HG03039 (cell line): Measurements from ENCODE around the gene EIF2B2.

Source experiments
- ATAC-seq: cut with Tn5 transposase; IDR thresholded peaks from one replicate; pipeline ENCODE4 v1.9.1; 2021; ENCODE audit warnings: mild to moderate bottlenecking, moderate library complexity; ENCODE audit not compliant: unreplicated experiment

EIF2B2 gene

DNA sequence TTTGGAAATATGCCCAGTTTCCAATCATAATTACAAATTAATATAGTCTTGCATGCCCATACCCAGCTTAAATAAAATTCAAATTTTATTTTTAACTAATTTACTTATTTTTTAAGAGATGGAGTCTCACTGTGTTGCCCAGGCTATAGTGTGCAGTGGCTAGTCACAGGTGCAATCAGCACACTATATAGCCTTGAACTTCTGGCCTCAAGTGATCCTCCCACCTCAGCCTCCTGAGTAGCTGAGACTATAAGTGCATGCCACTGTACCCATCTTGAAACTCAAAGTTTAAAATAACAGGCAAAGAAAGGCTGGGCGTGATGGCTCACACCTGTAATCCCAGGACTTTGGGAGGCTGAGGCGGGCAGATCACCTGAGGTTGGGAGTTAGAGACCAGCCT lies 38.2 kb downstream of the EIF2B2 start:
- ATAC-seq: no peak

DNA sequence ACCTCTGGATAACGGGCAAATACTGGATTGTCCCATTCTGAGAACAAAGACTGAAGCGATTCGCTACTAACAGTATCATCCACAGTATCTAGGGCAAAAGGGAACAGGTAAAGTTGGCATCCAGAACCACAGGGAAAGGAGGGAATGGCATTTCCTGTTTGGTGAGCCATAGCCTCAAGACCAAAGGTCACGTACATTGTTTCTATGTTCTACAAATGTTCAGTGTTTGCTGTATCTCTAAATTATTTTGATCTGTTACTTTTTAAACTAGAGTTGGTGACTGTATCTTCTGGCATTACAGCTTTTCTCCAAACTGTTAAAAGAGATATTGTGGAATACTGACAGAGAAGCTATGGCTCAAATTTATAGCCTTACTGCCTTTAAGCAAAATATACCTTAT lies 38.9 kb downstream of the EIF2B2 start:
- ATAC-seq: no peak

DNA sequence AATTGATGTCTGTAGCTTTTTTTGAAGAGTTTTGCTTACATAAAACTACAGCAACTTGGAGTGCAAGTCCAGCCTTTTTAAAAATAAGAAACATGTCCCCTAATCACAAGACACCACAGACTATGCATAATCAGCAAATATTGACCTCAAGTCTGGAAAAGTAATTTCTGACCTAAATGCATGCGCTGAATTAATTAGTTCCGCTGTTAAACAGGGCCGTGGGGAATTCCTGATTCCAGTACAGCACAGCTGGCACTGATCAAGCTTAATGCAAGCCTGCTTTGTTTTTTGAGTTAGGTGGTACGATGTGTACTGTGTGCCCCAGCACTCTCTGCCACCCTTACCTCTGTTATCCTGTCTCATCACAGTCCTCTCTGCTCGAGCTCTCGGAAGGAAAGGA lies 39.3 kb downstream of the EIF2B2 start:
- no peak for ATAC-seq

DNA sequence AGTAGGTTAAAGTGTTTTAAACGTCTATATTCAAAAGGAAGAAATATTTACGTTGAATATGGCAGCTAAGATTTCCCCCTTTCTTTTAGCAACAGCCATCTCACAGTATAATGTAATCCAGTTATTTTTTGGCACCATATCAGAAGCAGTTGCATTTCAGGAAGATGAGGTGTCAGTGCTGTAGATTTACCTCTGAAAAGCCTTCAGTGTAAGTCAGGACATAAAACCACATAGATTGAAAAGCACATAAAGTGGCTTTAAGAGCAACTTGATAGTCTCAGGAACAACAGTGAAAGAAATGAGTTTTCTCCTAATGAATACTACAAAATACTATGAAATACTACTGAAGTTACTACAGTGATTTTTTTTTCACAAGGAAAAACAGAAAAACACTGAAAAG lies 41.6 kb downstream of the EIF2B2 start:
- no peak for ATAC-seq

DNA sequence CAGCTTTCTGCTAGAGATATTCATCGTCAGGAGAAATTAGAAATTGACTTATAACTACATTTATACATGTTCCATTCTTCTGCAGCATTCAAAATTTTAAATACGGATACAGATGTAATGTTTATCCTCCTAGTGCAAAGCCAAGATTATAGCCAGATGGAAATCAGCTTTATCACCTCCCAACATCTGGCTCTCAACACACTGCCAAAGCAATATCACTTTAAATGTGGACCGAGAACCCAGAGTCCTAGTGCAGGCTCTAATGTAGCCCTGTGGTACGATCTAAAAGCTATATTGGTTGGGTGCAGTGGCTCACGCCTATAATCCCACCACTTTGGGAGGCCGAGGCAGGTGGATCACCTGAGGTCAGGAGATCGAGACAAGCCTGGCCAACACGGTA lies 42.0 kb downstream of the EIF2B2 start:
- ATAC-seq: no peak

DNA sequence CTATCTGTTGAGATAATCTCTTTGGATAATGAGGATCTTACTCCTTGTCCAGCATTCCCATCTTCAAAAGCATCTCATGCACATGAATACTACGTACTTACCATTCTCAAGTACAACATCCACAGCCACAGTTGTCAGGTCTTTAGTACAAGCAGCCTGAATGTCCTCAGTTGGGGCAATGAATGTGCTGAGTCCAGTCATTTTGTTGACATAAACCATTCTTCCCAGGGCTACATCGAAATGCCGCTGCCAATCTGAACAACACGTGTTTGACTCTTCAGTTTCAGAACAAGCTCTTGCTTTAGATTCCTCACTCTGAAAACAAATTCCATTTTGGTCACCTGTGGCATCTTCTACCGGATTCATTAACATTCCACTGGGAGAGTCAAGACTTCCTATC lies 43.6 kb downstream of the EIF2B2 start:
- ATAC-seq: no peak

DNA sequence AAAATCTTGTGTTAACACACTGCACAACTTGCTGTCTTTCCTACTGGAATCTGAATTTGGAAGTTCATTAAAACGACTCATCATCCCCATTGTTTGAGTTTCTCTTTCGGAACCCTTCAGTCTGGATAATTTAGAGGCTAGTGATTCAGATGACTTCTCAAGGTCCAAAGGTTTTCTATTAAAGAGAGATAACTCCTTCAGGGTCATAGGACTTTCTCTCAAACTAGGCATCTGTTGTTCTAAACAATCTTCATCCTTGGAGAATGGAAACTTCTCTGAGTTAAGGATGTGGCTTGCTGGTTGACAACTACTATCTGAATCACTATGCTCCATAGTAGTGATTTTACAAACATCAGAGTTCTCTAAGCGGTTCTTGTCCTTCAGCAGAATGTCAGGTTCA lies 44.2 kb downstream of the EIF2B2 start:
- no peak for ATAC-seq

DNA sequence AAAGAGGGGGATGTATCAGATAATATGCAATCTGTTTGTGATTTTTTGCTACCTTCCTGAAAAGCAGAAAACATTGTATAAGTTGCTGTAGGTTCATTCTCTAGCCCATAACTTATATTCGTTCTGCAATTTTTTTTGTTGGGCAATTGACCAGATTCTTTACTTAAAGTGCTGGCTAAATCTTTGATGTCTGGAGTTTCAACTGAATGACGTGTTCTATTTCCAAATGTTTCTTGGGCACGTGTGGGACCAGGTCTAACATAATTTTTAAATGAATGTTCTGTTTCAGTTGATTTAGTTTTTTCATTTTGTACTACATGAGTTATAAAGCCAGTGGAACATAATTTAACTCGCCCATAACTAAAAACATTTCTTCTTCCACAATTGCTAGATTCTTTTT lies 44.8 kb downstream of the EIF2B2 start:
- ATAC-seq: no peak

DNA sequence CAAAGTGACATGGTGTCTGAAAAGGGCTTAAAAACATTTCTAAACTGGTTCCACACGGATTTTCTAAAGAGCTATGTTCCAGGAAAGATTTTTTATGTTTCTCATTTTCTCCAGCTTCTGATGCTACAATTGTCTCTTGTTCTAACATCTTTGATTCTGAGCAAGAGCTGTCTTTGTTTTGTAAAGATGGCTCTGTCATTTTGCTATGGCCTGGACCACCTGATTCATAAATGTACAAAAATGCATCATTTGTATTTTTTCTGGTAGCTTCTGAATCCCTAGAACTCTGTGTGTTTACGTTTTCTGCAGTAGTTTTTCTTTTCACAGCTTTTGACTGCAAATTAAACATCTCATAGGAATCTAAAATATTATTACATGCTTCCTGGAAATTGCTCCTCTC lies 45.4 kb downstream of the EIF2B2 start:
- ATAC-seq: no peak

DNA sequence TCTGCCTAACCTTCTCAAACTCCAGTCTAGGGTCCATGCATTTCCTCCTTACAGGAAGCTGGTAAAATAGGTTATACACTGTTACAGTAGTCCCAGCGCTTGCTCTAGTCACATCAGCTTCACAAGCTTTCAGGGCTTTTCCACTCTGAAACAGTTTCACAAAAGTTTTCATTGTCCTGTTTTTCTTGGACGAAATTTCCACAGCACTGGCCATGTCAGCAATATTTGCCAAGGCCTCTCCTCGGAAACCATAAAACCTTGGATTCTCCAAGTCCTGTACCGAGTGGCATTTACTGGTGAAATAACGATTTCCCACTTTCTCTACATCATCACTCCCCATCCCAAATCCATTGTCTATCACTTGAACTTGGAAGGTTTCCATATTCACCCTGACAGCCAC lies 46.4 kb downstream of the EIF2B2 start:
- ATAC-seq: no peak

DNA sequence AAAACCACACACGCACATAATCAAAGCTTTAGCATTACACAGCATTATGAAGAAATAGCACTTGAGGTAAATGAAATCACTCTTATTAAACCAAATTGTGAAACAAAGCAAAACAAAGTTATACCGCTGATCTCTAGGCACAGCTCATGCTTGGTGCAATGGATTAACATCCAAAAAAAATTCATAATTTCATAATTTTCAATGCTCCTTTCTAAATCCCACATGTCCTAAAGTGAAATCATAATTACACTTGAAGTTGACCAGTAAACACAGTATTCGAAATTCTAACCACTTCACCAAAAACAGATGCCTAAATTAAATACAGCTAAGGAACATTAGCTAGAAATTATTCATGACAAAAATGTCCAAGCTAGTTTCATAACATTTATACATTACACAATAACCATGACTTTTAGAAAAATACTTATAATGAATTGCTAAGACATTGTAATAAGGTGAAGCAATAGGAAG lies 47.0 kb downstream of the EIF2B2 start:
- ATAC-seq: no peak

DNA sequence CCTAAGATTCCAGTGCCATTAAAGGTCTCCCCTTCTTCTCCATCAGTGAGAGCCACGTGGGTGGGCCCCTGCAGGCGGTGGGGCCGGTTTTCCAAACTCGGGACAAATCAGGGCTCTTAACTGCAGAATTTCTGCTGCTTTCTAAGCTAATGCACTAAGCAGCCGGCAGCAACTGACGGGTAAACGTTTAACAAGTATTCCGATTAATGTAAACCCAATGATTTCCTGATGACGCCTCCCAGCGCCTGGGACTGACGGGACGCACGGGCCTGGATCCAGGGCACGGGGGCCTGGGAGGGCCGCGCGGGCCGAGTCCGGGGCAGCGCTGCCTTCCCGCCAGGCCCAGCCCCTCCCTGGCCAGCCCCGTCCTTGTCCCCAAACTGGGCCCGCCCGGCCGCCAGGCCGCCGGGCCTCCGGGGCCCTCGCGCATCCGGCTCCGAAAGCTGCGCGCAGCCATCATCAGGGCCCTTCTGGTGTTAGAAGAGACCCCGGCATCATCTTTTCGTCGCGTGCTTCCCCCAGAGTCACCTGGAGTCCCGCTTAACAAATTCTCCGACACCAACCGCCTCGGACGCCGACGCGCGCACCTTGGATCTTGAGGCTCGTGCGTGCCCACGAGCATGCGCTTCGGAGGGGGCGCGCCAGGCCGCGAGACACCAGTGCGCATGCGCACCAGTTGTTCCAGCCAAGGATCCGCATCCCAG lies 48.3 kb downstream of the EIF2B2 start, which contains the start of gene MLH3:
MLH3 (minus strand) TSS at position 616 of the 704 bp plus-strand sequence. CDS start 1,812 bp downstream, outside the sequence.
- peak; percentile 67 for ATAC-seq

DNA sequence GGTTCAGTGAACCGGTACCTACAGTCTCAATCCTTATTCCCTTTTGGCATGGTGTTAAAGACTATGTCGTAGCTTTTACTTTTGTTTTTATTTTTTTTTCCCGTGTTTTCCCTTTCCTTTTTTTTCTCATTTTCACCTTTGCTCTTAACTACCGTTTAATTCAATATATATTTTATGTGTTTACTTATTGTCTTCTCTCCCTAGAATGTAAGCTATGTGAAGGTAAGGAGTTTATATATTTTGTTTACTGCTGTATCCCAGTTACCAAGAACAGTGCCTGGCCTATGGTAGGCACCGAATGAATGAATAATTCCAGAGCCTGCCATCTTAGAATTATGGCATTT lies 48.8 kb downstream of the EIF2B2 start:
- no peak for ATAC-seq

DNA sequence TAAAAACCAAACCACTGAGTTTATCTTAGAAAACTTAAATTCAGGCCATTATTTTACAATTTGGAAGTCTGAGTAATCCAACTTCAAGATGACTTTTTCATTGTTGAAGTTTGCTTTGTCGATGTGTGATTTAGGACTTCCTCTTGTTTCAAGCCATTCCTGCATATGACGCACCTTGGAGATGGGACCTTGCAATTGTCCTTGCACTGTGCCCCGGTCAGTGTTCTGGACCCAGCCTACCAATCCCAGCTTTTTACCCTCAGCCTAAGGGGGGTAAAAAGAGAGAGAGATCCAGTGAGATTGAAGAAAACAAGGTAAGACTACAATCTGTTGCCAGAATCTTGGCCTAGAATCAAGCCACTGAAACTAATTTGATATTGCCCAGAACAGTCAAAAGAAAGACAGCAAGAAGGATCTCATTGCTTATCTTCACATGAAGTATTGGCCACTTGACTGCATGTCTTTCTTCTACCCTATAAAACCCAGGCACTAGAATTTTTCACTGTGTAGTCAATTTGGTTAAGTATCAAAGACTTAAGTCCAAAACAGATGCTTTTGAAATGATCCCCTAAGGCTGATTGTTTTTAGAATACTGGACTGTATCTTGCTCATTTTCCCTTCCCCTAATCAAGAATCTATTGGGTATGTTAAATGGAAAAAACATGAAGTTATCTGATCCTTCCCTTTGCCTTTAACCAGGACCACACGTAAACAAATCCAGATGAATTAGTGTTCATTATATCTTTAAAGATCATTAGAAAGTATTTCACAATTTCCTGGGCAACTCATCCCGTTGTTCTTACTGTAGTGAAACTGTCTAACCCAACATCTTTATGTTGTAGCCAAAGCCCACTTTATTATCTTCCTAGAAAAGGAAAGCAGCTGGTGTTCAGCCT lies 50.9 kb downstream of the EIF2B2 start:
- ATAC-seq: no peak

DNA sequence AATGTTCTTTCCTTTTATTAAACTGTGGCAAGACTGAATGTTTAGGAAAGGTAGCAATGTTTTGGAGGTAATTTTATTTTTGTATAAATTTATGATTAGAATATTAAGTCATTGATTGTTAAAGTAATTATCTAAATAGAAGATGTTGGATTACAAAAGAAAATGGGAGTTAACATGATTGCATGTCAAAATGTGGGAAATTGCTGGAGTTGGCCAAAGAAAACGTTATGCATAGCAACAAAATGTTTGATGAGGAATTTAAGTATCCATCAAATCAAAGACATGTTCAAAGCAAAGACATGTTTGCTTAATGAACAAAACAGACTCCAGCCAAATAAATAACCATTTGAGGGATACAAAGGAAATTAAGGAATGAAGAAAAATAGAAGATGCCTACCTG lies 51.7 kb downstream of the EIF2B2 start:
- ATAC-seq: no peak

DNA sequence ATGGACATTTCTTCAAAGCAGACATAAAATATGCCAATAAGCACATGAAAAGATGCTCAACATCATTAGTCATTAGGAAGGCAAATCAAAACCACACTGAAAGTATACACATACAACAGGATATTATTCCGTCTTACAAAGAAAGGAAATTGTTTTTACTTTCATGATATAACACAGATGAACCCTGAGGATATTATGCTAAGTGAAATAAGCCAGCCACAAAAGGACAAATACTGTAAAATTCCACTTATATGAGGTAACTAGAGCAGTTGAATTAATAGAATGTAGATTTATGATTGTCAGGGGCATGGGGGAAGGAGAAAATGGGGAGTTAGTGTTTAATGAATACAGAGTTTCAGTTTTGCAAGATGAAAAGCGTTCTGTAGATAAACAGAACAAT lies 56.9 kb downstream of the EIF2B2 start:
- no peak for ATAC-seq

DNA sequence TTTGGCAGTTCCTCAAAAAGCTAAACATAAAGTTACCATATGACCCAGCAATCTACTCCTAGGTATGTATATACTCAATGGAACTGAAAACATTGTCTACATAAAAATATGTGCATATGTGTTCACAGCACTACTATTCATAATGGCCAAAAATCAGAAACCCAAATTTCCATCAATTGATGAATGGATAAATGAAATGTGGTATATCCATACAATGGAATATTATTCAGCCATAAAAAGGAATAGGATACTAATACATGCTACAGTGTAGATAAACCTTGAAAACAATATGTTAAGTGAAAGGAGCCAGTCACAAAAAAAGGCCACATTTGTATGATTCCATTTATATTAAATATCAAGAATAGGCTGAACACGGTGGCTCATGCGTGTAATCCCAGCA lies 57.7 kb downstream of the EIF2B2 start:
- ATAC-seq: no peak
